H1 (cell line): ENCODE data around the gene MT1F. TPM values are rescaled to one million over a fixed set of nuclear protein-coding genes. Genes with fewer than 3 reads are reported as not detected.
"Not testable (repeated sequence)": the region's sequence is repeated elsewhere in the genome, so short reads cannot be mapped to it uniquely, and the experiment has no call there.

ENCODE experiments used
- CTCF ChIA-PET: fragments of 300-600 bp; sonication (Branson Sonifier 250); formaldehyde crosslinking; loops from one replicate; lab custom pipeline; 2021; ENCODE audit not compliant: partially characterized antibody; lab: Charles Lee
- POLR2A ChIA-PET: fragments of 300-600 bp; sonication (Branson Sonifier 250); formaldehyde crosslinking; loops from one replicate; lab custom pipeline; 2021; ENCODE audit warnings: inconsistent platforms; ENCODE audit not compliant: partially characterized antibody; lab: Charles Lee
- DNase-seq, 2 experiments: peaks; one replicate each; pipeline versions ENCODE4 v3.0.0 to v3.0.0-alpha.2; 2010 to 2022; ENCODE audit warnings: low spot score in 2 of 2, low read depth in 1 of 2, mixed read lengths in 1 of 2
- FAIRE-seq: peaks from 2 replicates; lab custom pipeline; 2011; peaks lifted over from hg19 to GRCh38; lab: Jason Lieb, UNC
- H2AFZ ChIP-seq: 2 replicates; pipeline ENCODE4 v1.8.1; 2012; ENCODE audit warnings: low read length, inconsistent platforms
- H2AK5ac ChIP-seq: 2 replicates; pipeline ENCODE4 v1.6.1; 2013; ENCODE audit warnings: low read depth, low read length
- H2BK120ac ChIP-seq: replicated peaks from 2 replicates; pipeline ENCODE3; 2013; ENCODE audit warnings: low read depth, low read length, inconsistent platforms
- H2BK12ac ChIP-seq: 2 replicates; pipeline ENCODE4 v1.6.1; 2013; ENCODE audit warnings: low read depth, low read length
- H2BK15ac ChIP-seq: 2 replicates; pipeline ENCODE4 v1.6.1; 2013; ENCODE audit warnings: low read length
- H2BK20ac ChIP-seq: 2 replicates; pipeline ENCODE4 v1.6.1; 2013; ENCODE audit warnings: low read length
- H2BK5ac ChIP-seq: 2 replicates; pipeline ENCODE4 v1.6.1; 2013; ENCODE audit warnings: low read depth, low read length
- H3K14ac ChIP-seq: 2 replicates; pipeline ENCODE4 v1.6.1; 2013; ENCODE audit warnings: inconsistent platforms; ENCODE audit not compliant: insufficient read length
- H3K18ac ChIP-seq: 2 replicates; pipeline ENCODE4 v1.6.1; 2013; ENCODE audit warnings: low read length; ENCODE audit errors: extremely low read depth
- H3K23ac ChIP-seq: 2 replicates; pipeline ENCODE4 v1.6.1; 2013; ENCODE audit warnings: inconsistent platforms; ENCODE audit not compliant: insufficient read length
- H3K23me2 ChIP-seq: 2 replicates; pipeline ENCODE4 v1.6.1; 2013; ENCODE audit warnings: low read depth, low read length
- H3K27ac ChIP-seq: 2 replicates; pipeline ENCODE4 v1.6.1; 2011; ENCODE audit warnings: low read depth, low read length, inconsistent platforms
- H3K27me3 ChIP-seq, 4 experiments: replicated peaks in 1 of 4; 1 replicate in 1 of 4; 2 replicates in 3 of 4; pipeline versions ENCODE4 v1.6.1 to v1.8.1; 2011 to 2013; ENCODE audit warnings: low read length in 3 of 4, mild to moderate bottlenecking in 3 of 4, inconsistent platforms in 2 of 4, mixed read lengths in 2 of 4, moderate library complexity in 1 of 4; ENCODE audit not compliant: control insufficient read depth in 3 of 4, insufficient read depth in 3 of 4; ENCODE audit errors: extremely low read depth in 1 of 4
- H3K36me3 ChIP-seq, 4 experiments: 2 replicates each; pipeline versions ENCODE4 v1.6.1 to v1.8.1; 2011 to 2013; ENCODE audit warnings: mild to moderate bottlenecking in 4 of 4, low read length in 3 of 4, moderate library complexity in 2 of 4, control low read depth in 1 of 4, inconsistent platforms in 1 of 4; ENCODE audit not compliant: insufficient read depth in 4 of 4, control insufficient read depth in 2 of 4
- H3K4ac ChIP-seq: replicated peaks from 2 replicates; pipeline ENCODE3; 2013; ENCODE audit warnings: low read length, low read depth, mixed read lengths, inconsistent platforms; ENCODE audit not compliant: insufficient read length
- H3K4me1 ChIP-seq, 4 experiments: replicated peaks in 1 of 4; 1 replicate in 1 of 4; 2 replicates in 3 of 4; pipeline versions ENCODE4 v1.6.1 to v1.8.1; 2011 to 2013; ENCODE audit warnings: low read length in 3 of 4, inconsistent platforms in 2 of 4, mixed read lengths in 1 of 4; ENCODE audit not compliant: insufficient read depth in 4 of 4, control insufficient read depth in 3 of 4
- H3K4me2 ChIP-seq, 2 experiments: 2 replicates each; pipeline versions ENCODE4 v1.6.1 to v1.8.1; 2011 to 2013; ENCODE audit warnings: low read depth in 2 of 2, low read length in 2 of 2, control low read depth in 1 of 2, inconsistent platforms in 1 of 2, mild to moderate bottlenecking in 1 of 2; ENCODE audit not compliant: insufficient read depth in 1 of 2
- H3K4me3 ChIP-seq, 4 experiments: fragments of 200-600, 300-600 bp in 1 of 4; sonication (generic), shearing (Covaris generic), sonication (Bioruptor Twin) in 1 of 4; 2 replicates each; pipeline versions ENCODE4 v1.5.1 to v1.8.1; 2011 to 2016; ENCODE audit warnings: low read length in 4 of 4, low read depth in 3 of 4, control low read depth in 2 of 4, inconsistent platforms in 2 of 4, mild to moderate bottlenecking in 2 of 4, mixed read lengths in 1 of 4, moderate library complexity in 1 of 4; ENCODE audit not compliant: insufficient read depth in 2 of 4; ENCODE audit errors: extremely low read depth in 1 of 4
- H3K56ac ChIP-seq: replicated peaks from 2 replicates; pipeline ENCODE3; 2013; ENCODE audit warnings: low read depth, mild to moderate bottlenecking, mixed read lengths, low read length, inconsistent platforms; ENCODE audit not compliant: insufficient read length
- H3K79me1 ChIP-seq: 2 replicates; pipeline ENCODE4 v1.6.1; 2013; ENCODE audit warnings: low read depth, low read length, control low read depth
- H3K79me2 ChIP-seq, 2 experiments: 2 replicates each; pipeline versions ENCODE4 v1.6.1 to v1.8.1; 2012 to 2013; ENCODE audit warnings: low read length in 2 of 2, mild to moderate bottlenecking in 2 of 2, inconsistent platforms in 1 of 2; ENCODE audit not compliant: insufficient read depth in 2 of 2, control insufficient read depth in 1 of 2
- H3K9ac ChIP-seq, 4 experiments: replicated peaks in 1 of 4; 1 replicate in 1 of 4; 2 replicates in 3 of 4; pipeline versions ENCODE4 v1.6.1 to v1.8.1; 2011 to 2013; ENCODE audit warnings: low read depth in 3 of 4, low read length in 3 of 4, control low read depth in 2 of 4, mild to moderate bottlenecking in 2 of 4, moderate library complexity in 2 of 4, inconsistent platforms in 1 of 4; ENCODE audit errors: extremely low read depth in 1 of 4
- H3K9me3 ChIP-seq, 2 experiments: 2 replicates each; pipeline versions ENCODE4 v1.6.1 to v1.8.1; 2012 to 2013; ENCODE audit warnings: mild to moderate bottlenecking in 2 of 2, moderate library complexity in 2 of 2, control low read depth in 1 of 2, inconsistent platforms in 1 of 2, low read depth in 1 of 2, low read length in 1 of 2, mixed read lengths in 1 of 2; ENCODE audit not compliant: insufficient read depth in 2 of 2
- H4K20me1 ChIP-seq, 2 experiments: replicated peaks in 1 of 2; 2 replicates each; pipeline versions ENCODE3 to v1.8.1; 2011 to 2013; ENCODE audit warnings: inconsistent platforms in 2 of 2, low read length in 2 of 2, mild to moderate bottlenecking in 1 of 2; ENCODE audit not compliant: insufficient read depth in 2 of 2, control insufficient read depth in 1 of 2
- H4K5ac ChIP-seq: 2 replicates; pipeline ENCODE4 v1.6.1; 2013; ENCODE audit warnings: low read length, low read depth, mixed read lengths, inconsistent platforms; ENCODE audit not compliant: insufficient read length
- H4K8ac ChIP-seq: 2 replicates; pipeline ENCODE4 v1.8.0; 2013; ENCODE audit warnings: mild to moderate bottlenecking, moderate library complexity, low read length, inconsistent platforms; ENCODE audit not compliant: insufficient read depth; ENCODE audit errors: extremely low read depth
- H4K91ac ChIP-seq: replicated peaks from 2 replicates; pipeline ENCODE3; 2013; ENCODE audit warnings: low read length, mixed read lengths, inconsistent platforms; ENCODE audit not compliant: insufficient read length
- BCL11A ChIP-seq, 2 experiments: IDR thresholded peaks; one replicate each; pipeline ENCODE4 v1.6.1; 2011; ENCODE audit warnings: low read depth in 2 of 2, low read length in 2 of 2, mild to moderate bottlenecking in 2 of 2
- CEBPB ChIP-seq: IDR thresholded peaks from 2 replicates; pipeline ENCODE4 v1.6.1; 2012; ENCODE audit warnings: low read depth, low read length
- CREB1 ChIP-seq: IDR thresholded peaks from 2 replicates; pipeline ENCODE4 v1.6.1; 2012; ENCODE audit warnings: inconsistent platforms
- whole genome bisulfite sequencing, 2 experiments: shearing (Covaris generic) in 1 of 2; methylation state at CpG; one replicate each; pipeline versions ENCODE4 v1.1.6 to v1.1.7; 2013 to 2015; ENCODE audit warnings: low lambda C conversion rate in 2 of 2, mixed read lengths in 2 of 2, inconsistent platforms in 1 of 2, low coverage in 1 of 2, missing lambda C conversion rate in 1 of 2; ENCODE audit not compliant: insufficient replicate concordance in 2 of 2, insufficient coverage in 1 of 2, insufficient read length in 1 of 2; ENCODE audit errors: extremely low coverage in 1 of 2, missing lambda C conversion rate in 1 of 2; 5-methylcytosine and 5-hydroxymethylcytosine counted together
- polyA plus RNA-seq, 7 experiments: library from polyadenylated mRNA; depleted of rRNA in 3 of 7; stranded (reverse) in 5 of 7; unstranded in 2 of 7; fragments of >200 nt in 5 of 7; fragments of 200-250 nt in 2 of 7; gene quantifications; 1 replicate in 5 of 7; 2 replicates in 1 of 7; 4 replicates in 1 of 7; pipeline versions ENCODE4 v1.2.1 to v1.2.3, GENCODE V29; 2011 to 2013; ENCODE audit warnings: missing spikeins in 2 of 7, mixed read lengths in 2 of 7
- total RNA-seq: library from RNA; stranded (reverse); fragmentation: NEBNext Ultra II Directional; extraction: Animal tissue kit (Norgen Biotek cat#: 25700); gene quantifications from 2 replicates; pipeline ENCODE4 v1.2.1, GENCODE V29; 2021

The MT1F gene
- total and polyA plus RNA-seq, 2 of the 8 experiments (the other 6 are each of a cell fraction or from before 2014, with no cell fraction given): 5.9 to 20.8 TPM

DNA sequence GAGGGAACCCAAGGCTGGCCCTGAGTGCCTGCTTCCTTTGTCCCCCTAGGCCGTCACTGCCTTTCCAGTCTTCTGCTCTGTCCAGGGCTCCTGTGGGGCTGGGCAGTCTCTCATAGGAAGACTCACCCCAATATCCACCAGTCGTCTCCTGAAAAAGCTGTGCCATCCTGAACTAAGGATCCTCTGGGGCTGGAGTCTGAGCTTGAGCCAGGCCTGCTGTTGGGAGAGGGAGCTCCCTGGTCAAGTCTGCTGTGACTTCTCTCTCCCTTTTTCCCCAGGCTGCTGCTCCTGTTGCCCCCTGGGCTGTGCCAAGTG lies 12.8 kb downstream of the MT1F start (continued):
- no peak for TF ChIP-seq CEBPB
- no peak for TF ChIP-seq CREB1
- TF ChIP-seq BCL11A (IDR thresholded peaks at IDR 0.05; ENCODE audit: low read depth in 2 of 2, low read length in 2 of 2): no peak
- TF ChIP-seq, all 59 proteins: peak for 0

DNA sequence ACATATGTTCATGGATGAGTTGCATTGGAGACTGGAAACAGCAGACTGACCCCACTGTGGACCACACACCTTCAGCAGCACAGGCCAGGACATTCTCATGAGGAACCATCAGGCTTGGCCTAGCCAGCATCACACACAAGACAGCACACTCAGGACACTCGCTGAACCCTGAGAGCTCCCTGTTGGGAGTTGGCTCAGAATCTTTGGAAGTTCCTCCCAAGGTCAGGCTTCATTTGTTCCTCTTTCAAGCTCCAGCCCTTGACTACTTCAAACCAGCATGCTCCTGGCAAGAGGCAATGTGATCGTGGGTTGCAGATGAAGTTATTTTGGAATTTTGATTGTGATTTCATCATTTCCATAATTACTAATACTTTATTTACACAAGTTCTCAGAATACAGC lies 13.9 kb downstream of the MT1F start:
- H3K56ac ChIP-seq, H3K14ac ChIP-seq, H3K79me1 ChIP-seq, H3K79me2 ChIP-seq, H3K9me3 ChIP-seq, H2AK5ac ChIP-seq, H3K4me3 ChIP-seq, H3K4me2 ChIP-seq, H2BK15ac ChIP-seq, DNase-seq, H3K4ac ChIP-seq, H4K20me1 ChIP-seq, H4K8ac ChIP-seq, H4K5ac ChIP-seq, H3K23ac ChIP-seq, H3K27ac ChIP-seq, H3K9ac ChIP-seq, H2BK120ac ChIP-seq, H2AFZ ChIP-seq, H2BK20ac ChIP-seq, H4K91ac ChIP-seq, H3K36me3 ChIP-seq, H3K18ac ChIP-seq, H2BK5ac ChIP-seq: not testable (repeated sequence)
- CTCF ChIA-PET: interaction anchor here (1.1 to 4.6 kb wide), 6 partner anchors 10 to 185 kb away, joined by 3 to 62 read pairs (median 6); no protein-coding TSS in a partner anchor
- 82% methylated on average over 2 of the region's 2 CpGs; no CpG with 5 or more reads in 1 of the 2 experiments for WGBS, 2 experiments
- POLR2A ChIA-PET: interaction anchor here (8.9 to 13.9 kb wide), 2 partner anchors 9 to 17 kb away, joined by 74 to 205 read pairs; partner anchors contain the start of genes MT1B, MT1F and MT1X
- peak; percentile 69 for FAIRE-seq
- Histone ChIP-seq H3K27me3 (peaks cover 53 to 82% (median 68%) of the 10 kb centered on the region in 4 experiments), H3K4me1 (peaks cover 3 to 22% (median 17%) of the 10 kb centered on the region in 4 experiments), H2BK12ac (peak overlapping the region; percentile 64; the same call in 1 of the 2 replicates), H3K23me2 (peaks cover 10% of the 10 kb centered on the region; the same call in 1 of the 2 replicates)
